ENCODE measurements around the gene RTN4R.

DNA sequence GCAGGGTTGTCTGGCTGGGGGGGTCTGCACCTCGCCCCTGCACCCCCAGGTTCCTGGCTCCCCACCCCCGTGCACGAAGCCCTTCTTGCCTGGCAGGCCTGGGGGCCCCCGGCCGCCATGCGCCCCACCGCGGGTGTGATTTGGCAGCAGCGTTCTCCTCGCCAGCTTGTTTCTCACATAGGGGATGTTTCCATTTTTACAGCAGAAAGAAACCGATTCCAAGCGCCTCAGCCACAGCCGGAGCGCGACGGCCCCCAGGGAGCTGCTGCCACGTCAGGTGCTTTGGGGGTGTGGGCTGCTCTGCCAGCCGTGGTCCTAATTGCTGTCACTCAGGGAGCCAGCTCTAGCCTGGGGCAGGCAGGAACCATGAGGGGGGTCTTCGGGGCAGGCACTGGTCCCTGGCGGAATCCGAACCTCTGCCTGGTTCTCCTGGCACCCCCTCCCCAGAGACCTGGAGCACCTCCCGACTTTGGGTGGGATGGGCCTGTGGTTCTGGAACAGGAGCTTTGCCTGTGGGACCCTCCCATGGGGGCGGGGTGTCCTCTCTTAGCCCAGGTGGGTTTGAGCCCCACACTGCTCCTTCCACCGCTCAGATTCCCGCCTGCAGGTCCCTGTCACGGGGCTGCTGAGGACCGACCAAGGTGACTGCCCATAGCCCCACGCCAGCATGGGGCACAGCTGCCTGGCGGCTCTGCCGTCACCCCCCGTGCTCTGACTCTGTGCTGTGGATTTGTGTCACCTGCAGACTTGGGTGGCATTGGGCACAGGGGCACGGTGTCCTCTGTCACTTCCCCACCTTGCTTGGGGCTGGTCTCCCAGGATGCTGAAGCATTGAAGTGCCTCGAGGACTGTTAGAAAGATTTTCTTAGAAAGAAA is 54.0 kb downstream of the RTN4R start:
- TF ChIP-seq, protein P1, sequence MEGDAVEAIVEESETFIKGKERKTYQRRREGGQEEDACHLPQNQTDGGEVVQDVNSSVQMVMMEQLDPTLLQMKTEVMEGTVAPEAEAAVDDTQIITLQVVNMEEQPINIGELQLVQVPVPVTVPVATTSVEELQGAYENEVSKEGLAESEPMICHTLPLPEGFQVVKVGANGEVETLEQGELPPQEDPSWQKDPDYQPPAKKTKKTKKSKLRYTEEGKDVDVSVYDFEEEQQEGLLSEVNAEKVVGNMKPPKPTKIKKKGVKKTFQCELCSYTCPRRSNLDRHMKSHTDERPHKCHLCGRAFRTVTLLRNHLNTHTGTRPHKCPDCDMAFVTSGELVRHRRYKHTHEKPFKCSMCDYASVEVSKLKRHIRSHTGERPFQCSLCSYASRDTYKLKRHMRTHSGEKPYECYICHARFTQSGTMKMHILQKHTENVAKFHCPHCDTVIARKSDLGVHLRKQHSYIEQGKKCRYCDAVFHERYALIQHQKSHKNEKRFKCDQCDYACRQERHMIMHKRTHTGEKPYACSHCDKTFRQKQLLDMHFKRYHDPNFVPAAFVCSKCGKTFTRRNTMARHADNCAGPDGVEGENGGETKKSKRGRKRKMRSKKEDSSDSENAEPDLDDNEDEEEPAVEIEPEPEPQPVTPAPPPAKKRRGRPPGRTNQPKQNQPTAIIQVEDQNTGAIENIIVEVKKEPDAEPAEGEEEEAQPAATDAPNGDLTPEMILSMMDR (conservative IDR thresholded peaks at IDR 0.05; ENCODE audit: low read depth, low read length): no peak
- no peak for TF ChIP-seq EZH2 (IDR thresholded peaks at IDR 0.05; ENCODE audit: borderline replicate concordance, low read depth, low read length, poor library complexity, severe bottlenecking)

Data from A673 (cell line).